ENCODE data around the gene SH3RF3. TPM values are rescaled to one million over a fixed set of nuclear protein-coding genes. Genes with fewer than 3 reads are reported as not detected.

The SH3RF3 gene
- total RNA-seq, 2 experiments from 2014 or later: 1.9 to 2.3 TPM

DNA sequence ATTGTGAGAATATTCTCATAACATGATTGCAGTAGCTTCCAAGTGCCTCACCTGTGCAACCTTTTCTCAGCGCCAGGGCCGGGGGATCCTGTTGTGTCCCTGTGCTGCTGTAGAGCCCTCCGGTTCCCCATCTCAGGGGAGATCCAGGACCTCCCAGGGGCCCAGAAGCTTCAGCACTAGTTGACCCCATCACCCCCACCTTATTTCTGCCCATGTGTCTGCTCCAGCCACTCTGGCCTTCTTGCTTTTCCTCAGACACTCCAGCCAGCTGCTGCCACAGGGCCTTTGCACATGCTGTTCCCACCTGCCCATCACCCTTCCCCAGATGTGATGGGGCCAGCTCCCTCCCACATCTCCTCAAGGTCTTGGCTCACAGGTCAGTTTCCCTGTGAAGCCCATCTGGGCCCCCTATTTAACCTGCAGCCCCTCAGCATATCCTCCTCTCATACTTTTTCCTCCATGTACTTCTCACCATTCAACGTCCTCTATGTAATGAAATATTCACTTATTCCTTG lies 258.3 kb downstream of the SH3RF3 start:
- no peaks in the 10 kb centered on the region for H3K4me1 Mint-ChIP-seq (ENCODE audit: low read depth)
- ATAC-seq (no peak), DNase-seq (no peak)
- H3K4me3 Mint-ChIP-seq: no peak overlapping the region
- H3K27me3 Mint-ChIP-seq: no peaks in the 10 kb centered on the region
- ChIA-PET POLR2A (no interaction called here), CTCF (no interaction called here)
- H3K9me3 Mint-ChIP-seq: no peaks in the 10 kb centered on the region
- TF ChIP-seq, protein P1, sequence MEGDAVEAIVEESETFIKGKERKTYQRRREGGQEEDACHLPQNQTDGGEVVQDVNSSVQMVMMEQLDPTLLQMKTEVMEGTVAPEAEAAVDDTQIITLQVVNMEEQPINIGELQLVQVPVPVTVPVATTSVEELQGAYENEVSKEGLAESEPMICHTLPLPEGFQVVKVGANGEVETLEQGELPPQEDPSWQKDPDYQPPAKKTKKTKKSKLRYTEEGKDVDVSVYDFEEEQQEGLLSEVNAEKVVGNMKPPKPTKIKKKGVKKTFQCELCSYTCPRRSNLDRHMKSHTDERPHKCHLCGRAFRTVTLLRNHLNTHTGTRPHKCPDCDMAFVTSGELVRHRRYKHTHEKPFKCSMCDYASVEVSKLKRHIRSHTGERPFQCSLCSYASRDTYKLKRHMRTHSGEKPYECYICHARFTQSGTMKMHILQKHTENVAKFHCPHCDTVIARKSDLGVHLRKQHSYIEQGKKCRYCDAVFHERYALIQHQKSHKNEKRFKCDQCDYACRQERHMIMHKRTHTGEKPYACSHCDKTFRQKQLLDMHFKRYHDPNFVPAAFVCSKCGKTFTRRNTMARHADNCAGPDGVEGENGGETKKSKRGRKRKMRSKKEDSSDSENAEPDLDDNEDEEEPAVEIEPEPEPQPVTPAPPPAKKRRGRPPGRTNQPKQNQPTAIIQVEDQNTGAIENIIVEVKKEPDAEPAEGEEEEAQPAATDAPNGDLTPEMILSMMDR (IDR thresholded peaks at IDR 0.05): no peak
- no peaks in the 10 kb centered on the region for H3K36me3 Mint-ChIP-seq (ENCODE audit: low read depth)
- H3K27ac Mint-ChIP-seq: no peak overlapping the region
- intact Hi-C loops (cut with micrococcal nuclease): no loop called here

DNA sequence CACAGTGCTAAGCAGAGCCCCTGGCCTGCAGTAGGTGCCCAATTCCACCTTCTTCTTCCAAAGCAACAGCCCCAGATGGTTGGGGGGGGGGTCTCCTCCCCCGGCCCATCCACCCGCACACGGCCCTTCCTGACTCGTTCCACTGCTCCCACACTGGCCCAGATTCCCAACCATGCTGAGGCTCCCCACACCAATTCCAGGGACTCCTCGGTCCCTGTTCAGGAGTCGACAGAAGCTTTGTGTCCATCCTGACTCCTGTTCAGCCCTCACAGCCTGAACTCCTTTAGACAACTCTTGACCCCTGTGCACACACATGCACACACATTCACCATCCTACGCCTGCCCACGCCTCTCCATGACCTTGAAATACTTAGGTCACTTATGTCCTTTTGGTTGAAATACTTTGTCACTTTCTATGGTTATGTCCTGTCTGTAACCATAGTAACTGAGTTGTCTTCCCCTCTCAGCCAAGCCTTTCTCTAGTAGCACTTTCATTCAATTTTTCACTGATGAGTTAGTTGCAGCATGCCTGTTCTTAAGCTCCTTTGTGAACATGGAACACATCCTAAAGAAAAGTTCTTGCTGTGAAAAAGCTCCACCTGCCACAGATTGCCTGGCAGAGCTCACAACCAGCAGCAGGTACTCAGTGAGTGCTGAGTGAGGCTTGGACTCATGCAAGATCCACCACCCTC lies 258.9 kb downstream of the SH3RF3 start:
- TF ChIP-seq, protein P1 (IDR thresholded peaks at IDR 0.05): no peak
- no peak overlapping the region for H3K27ac Mint-ChIP-seq
- no peaks in the 10 kb centered on the region for H3K9me3 Mint-ChIP-seq
- DNase-seq: no peak
- no peak for ATAC-seq
- no peaks in the 10 kb centered on the region for H3K4me1 Mint-ChIP-seq (ENCODE audit: low read depth)
- no peaks in the 10 kb centered on the region for H3K27me3 Mint-ChIP-seq
- CTCF ChIA-PET: interaction anchor here (0.9 kb wide), 1 partner anchor 10 kb away, joined by 3 read pairs; no protein-coding TSS in a partner anchor
- intact Hi-C loops (cut with micrococcal nuclease): no loop called here
- POLR2A ChIA-PET: no interaction called here
- H3K36me3 Mint-ChIP-seq (ENCODE audit: low read depth): no peaks in the 10 kb centered on the region
- H3K4me3 Mint-ChIP-seq: no peak overlapping the region

DNA sequence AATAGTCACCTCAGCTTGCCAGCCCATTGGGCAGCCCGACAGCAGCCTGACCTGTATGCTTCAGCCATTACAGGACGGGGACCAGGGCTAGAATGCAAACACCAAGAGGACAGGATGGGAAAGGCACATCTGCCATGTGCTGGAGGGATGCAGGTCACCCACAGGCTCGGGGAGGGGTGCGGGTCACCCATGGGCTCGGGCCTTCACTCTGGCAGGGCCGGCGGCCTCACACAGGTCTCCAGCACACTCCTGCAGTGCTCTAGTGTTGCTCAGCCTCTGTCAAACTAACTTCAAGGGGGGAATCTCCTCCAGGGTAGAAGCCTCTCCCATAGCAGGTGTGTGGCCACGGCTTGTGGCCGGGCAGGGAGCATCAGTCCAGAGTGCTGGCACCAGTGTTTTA lies 262.2 kb downstream of the SH3RF3 start:
- H3K36me3 Mint-ChIP-seq (ENCODE audit: low read depth): no peaks in the 10 kb centered on the region
- TF ChIP-seq, protein P1 (IDR thresholded peaks at IDR 0.05): no peak
- H3K4me3 Mint-ChIP-seq: no peak overlapping the region
- intact Hi-C loops (cut with micrococcal nuclease): no loop called here
- H3K4me1 Mint-ChIP-seq (ENCODE audit: low read depth): peaks cover 8% of the 10 kb centered on the region
- no peaks in the 10 kb centered on the region for H3K27me3 Mint-ChIP-seq
- no peak for ATAC-seq
- ChIA-PET POLR2A (no interaction called here), CTCF (no interaction called here)
- H3K9me3 Mint-ChIP-seq: no peaks in the 10 kb centered on the region
- DNase-seq: no peak
- H3K27ac Mint-ChIP-seq: no peak overlapping the region

DNA sequence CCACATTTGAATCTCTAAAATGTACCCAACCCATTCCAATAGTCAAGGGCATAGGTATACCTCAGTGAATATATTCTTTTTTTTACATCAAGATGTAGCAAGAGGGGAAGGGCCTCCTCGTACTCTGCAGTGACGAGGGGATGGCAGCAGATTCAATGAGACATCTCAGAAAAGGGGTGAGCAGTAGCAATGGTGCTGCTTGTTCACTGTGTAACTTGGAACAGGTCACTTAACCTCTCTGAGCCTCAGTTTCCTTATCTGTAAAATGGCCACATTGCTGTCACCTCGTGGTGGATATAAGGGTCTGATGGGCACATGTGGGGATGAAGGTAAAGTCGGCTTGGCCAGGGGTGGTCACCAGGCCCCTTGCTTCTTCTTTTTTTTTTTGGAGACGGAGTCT lies 263.1 kb downstream of the SH3RF3 start:
- TF ChIP-seq, protein P1 (IDR thresholded peaks at IDR 0.05): no peak
- intact Hi-C loops (cut with micrococcal nuclease): no loop called here

DNA sequence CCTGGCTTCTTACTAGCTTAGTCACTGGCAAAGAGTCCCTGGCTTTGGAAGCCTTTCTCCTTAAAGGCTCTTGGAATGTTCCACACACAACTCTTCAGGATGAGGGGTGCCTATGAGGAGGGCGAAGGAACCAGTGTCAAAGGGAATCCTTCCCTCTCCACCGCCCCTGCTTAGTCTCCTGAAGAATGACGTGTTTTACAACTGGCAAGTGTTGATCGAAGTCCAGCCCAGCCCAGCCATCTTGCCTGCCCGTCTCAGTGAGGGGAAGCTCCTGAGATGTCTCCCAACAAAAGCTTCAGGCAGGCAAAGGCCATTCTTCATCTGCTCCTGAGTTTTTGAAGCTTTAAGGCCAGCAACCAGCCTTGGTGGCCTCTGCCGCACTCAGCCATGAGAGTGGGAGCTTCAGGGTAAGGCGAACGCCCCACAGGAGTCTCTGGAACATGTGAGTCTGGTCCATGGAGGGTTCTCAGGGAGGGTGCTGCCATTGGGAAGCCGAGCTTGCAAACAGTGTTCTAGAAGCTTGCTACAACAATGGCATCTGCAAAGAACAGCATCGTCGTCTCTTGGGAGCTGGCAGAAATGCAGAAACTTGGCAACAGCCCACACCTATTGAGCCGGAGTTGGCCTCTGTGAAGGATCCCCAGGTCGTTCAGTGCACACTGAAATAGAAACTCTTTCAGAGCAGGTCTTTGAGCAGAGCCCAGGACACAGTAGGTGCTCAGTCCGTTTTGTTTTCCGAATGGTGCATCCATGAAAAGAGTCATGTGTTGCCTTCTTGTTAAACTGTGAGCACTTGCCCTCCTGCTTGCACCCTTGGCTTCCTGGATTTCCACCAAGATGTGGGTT lies 264.0 kb downstream of the SH3RF3 start:
- ChIA-PET CTCF (no interaction called here), POLR2A (no interaction called here)
- no peak overlapping the region for H3K4me3 Mint-ChIP-seq
- no peak overlapping the region for H3K27ac Mint-ChIP-seq
- DNase-seq: no peak
- no peaks in the 10 kb centered on the region for H3K9me3 Mint-ChIP-seq
- no peaks in the 10 kb centered on the region for H3K27me3 Mint-ChIP-seq
- peaks cover 23% of the 10 kb centered on the region for H3K4me1 Mint-ChIP-seq (ENCODE audit: low read depth)
- intact Hi-C loops (cut with micrococcal nuclease): no loop called here
- TF ChIP-seq, protein P1 (IDR thresholded peaks at IDR 0.05): no peak
- H3K36me3 Mint-ChIP-seq (ENCODE audit: low read depth): no peaks in the 10 kb centered on the region
- no peak for ATAC-seq

More for the DNA sequence above, 263.1 kb downstream of the SH3RF3 start:
- ATAC-seq: no peak
- no peak for DNase-seq
- Mint-ChIP-seq H3K36me3 (ENCODE audit: low read depth) (no peaks in the 10 kb centered on the region), H3K27ac (no peak overlapping the region), H3K9me3 (no peaks in the 10 kb centered on the region), H3K4me3 (no peak overlapping the region), H3K27me3 (no peaks in the 10 kb centered on the region), H3K4me1 (ENCODE audit: low read depth) (peaks cover 17% of the 10 kb centered on the region)
- ChIA-PET POLR2A (no interaction called here), CTCF (no interaction called here)

All from activated CD8-positive, alpha-beta T cell treated with anti-CD3 and anti-CD28 coated beads for 36 hours (primary cell).